Loucy (cell line): ENCODE results near the gene TOLLIP.
"Not testable (repeated sequence)": the region's sequence is repeated elsewhere in the genome, so short reads cannot be mapped to it uniquely, and the experiment has no call there.

Source experiments
- H2AFZ ChIP-seq: fragments of 200-600 bp; sonication (generic); 2 replicates; pipeline ENCODE4 v1.6.0; 2016; ENCODE audit warnings: antibody characterized with exemption, mild to moderate bottlenecking, low read length, moderate library complexity
- H3F3A ChIP-seq: fragments of 200-600 bp; 2 replicates; pipeline ENCODE4 v1.6.0; 2016; ENCODE audit warnings: antibody characterized with exemption, low read depth, mild to moderate bottlenecking
- H3K27me3 ChIP-seq: fragments of 200-600 bp; sonication (generic); 2 replicates; pipeline ENCODE4 v1.6.1; 2014; ENCODE audit warnings: low read length, mild to moderate bottlenecking; ENCODE audit not compliant: insufficient read depth, poor library complexity, severe bottlenecking
- H3K36me3 ChIP-seq: fragments of 200-600 bp; sonication (generic); 2 replicates; pipeline ENCODE4 v1.6.1; 2016; ENCODE audit warnings: low read length; ENCODE audit not compliant: insufficient read depth
- H3K4me1 ChIP-seq: fragments of 200-600 bp; sonication (generic); 2 replicates; pipeline ENCODE4 v1.5.1; 2014; ENCODE audit warnings: low read length, mild to moderate bottlenecking; ENCODE audit not compliant: insufficient read depth, poor library complexity, severe bottlenecking
- H3K4me2 ChIP-seq: fragments of 200-600 bp; sonication (generic); 2 replicates; pipeline ENCODE4 v1.6.0; 2014; ENCODE audit warnings: antibody characterized with exemption, low read length, low read depth, mild to moderate bottlenecking; ENCODE audit not compliant: poor library complexity, severe bottlenecking
- H3K4me3 ChIP-seq: fragments of 200-600 bp; sonication (generic); 2 replicates; pipeline ENCODE4 v1.5.1; 2014; ENCODE audit warnings: low read length, mild to moderate bottlenecking, mixed read lengths; ENCODE audit not compliant: poor library complexity, severe bottlenecking
- H3K79me2 ChIP-seq: fragments of 200-600 bp; sonication (generic); 2 replicates; pipeline ENCODE4 v1.6.1; 2014; ENCODE audit warnings: low read length; ENCODE audit not compliant: insufficient read depth
- H3K9ac ChIP-seq: fragments of 200-600 bp; sonication (generic); 2 replicates; pipeline ENCODE4 v1.6.0; 2014; ENCODE audit warnings: mild to moderate bottlenecking, low read depth, low read length, moderate library complexity; ENCODE audit not compliant: poor library complexity, severe bottlenecking
- H3K9me2 ChIP-seq: fragments of 200-600 bp; sonication (generic); replicated peaks from 2 replicates; pipeline ENCODE4 v1.6.1; 2016; ENCODE audit warnings: low read depth, low read length, mixed read lengths
- H3K9me3 ChIP-seq: fragments of 200-600 bp; sonication (generic); 2 replicates; pipeline ENCODE4 v1.6.1; 2014; ENCODE audit warnings: mild to moderate bottlenecking, antibody characterized with exemption, low read length, low read depth; ENCODE audit not compliant: insufficient read depth
- H4K20me1 ChIP-seq: fragments of 200-600 bp; sonication (generic); 2 replicates; pipeline ENCODE4 v1.6.0; 2014; ENCODE audit warnings: antibody characterized with exemption, low read length, mild to moderate bottlenecking; ENCODE audit not compliant: insufficient read depth, poor library complexity, severe bottlenecking
- EZH2phosphoT487 ChIP-seq: fragments of 200-600 bp; IDR thresholded peaks from 2 replicates; pipeline ENCODE4 v1.6.1; 2018; ENCODE audit warnings: antibody characterized with exemption, mild to moderate bottlenecking, moderate library complexity, borderline replicate concordance
- TF ChIP-seq, protein P1 (sequence below): fragments of 200-600 bp; sonication (generic); conservative IDR thresholded peaks from 2 replicates; pipeline ENCODE4 v1.5.1; 2014; ENCODE audit warnings: mild to moderate bottlenecking, antibody characterized with exemption, low read length

TOLLIP gene

DNA sequence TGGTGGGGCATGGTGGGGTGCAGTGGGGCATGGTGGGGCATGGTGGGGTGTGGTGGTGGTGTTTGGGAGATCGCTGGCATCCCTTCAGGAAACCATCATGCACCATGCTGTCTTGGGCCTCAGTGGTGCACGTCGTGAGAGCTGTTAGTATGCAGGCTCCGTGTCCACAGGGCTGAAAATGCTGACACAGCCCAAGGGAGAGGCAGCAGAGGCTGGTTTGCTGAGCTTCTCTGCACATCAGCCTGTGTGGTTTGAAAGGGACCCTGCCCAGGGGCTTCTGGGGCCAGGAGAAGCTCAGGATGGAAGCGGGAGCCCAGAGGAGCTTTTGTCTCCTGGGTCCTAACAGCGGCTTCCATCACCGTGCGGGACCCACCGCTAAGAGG lies 56.3 kb downstream of the TOLLIP start:
- Histone ChIP-seq H3K4me1 (no peaks in the 10 kb centered on the region), H3K27me3 (no peaks in the 10 kb centered on the region), H3K36me3 (no peaks in the 10 kb centered on the region), H2AFZ (no peak overlapping the region), H3K9ac (no peak overlapping the region), H3K9me3 (peaks cover 4% of the 10 kb centered on the region; the same call in 1 of the 2 replicates), H3K79me2 (no peaks in the 10 kb centered on the region), H3K9me2 (no peaks in the 10 kb centered on the region), H3K4me3 (no peak overlapping the region), H3K4me2 (no peak overlapping the region), H4K20me1 (no peaks in the 10 kb centered on the region), H3F3A (no peaks in the 10 kb centered on the region)
- TF ChIP-seq, protein P1, sequence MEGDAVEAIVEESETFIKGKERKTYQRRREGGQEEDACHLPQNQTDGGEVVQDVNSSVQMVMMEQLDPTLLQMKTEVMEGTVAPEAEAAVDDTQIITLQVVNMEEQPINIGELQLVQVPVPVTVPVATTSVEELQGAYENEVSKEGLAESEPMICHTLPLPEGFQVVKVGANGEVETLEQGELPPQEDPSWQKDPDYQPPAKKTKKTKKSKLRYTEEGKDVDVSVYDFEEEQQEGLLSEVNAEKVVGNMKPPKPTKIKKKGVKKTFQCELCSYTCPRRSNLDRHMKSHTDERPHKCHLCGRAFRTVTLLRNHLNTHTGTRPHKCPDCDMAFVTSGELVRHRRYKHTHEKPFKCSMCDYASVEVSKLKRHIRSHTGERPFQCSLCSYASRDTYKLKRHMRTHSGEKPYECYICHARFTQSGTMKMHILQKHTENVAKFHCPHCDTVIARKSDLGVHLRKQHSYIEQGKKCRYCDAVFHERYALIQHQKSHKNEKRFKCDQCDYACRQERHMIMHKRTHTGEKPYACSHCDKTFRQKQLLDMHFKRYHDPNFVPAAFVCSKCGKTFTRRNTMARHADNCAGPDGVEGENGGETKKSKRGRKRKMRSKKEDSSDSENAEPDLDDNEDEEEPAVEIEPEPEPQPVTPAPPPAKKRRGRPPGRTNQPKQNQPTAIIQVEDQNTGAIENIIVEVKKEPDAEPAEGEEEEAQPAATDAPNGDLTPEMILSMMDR = no peak
- TF ChIP-seq EZH2phosphoT487 = no peak

DNA sequence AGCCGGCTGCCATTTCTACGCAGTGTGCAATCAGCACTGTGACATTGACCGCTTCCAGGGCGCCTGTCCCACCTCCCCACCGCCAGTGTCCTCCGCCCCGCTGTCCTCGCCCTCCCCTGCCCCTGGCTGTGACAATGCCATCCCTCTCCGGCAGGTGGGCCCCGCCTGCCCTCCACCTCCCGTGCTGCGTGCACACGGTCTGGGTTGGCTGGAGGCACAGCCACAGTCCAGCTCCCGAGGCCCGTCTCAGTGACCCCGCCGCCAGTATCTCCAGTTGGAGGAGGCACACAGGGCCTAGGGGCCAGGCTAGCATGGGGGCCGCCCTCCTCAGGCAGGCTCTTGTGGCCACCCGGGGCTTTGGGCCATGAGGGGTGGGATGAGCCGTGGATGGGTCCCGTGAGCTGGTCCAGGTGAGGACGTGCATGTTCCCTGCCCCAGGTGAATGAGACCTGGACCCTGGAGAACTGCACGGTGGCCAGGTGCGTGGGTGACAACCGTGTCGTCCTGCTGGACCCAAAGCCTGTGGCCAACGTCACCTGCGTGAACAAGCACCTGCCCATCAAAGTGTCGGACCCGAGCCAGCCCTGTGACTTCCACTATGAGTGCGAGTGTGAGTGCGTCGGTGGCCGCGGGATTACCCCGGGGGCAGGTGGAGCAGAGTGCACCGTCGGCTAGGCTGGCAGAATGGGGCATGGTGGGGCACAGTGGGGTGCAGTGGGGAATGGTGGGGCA lies 56.9 kb downstream of the TOLLIP start:
- Histone ChIP-seq H3K36me3 (no peaks in the 10 kb centered on the region), H3K9me3 (peaks cover 4% of the 10 kb centered on the region; the same call in 1 of the 2 replicates), H3F3A (no peaks in the 10 kb centered on the region), H3K4me1 (no peaks in the 10 kb centered on the region), H4K20me1 (no peaks in the 10 kb centered on the region), H2AFZ (no peak overlapping the region), H3K9ac (no peak overlapping the region), H3K27me3 (no peaks in the 10 kb centered on the region), H3K4me3 (no peak overlapping the region), H3K79me2 (no peaks in the 10 kb centered on the region), H3K4me2 (no peak overlapping the region), H3K9me2 (no peaks in the 10 kb centered on the region)
- TF ChIP-seq EZH2phosphoT487 = no peak
- TF ChIP-seq, protein P1 = no peak

DNA sequence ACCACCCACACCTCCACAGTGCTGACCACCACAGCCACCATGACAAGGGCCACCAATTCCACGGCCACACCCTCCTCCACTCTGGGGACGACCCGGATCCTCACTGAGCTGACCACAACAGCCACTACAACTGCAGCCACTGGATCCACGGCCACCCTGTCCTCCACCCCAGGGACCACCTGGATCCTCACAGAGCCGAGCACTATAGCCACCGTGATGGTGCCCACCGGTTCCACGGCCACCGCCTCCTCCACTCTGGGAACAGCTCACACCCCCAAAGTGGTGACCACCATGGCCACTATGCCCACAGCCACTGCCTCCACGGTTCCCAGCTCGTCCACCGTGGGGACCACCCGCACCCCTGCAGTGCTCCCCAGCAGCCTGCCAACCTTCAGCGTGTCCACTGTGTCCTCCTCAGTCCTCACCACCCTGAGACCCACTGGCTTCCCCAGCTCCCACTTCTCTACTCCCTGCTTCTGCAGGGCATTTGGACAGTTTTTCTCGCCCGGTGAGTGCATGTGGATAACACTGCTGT lies 58.1 kb downstream of the TOLLIP start:
- Histone ChIP-seq H3K27me3 (no peaks in the 10 kb centered on the region), H3K9me3 (peaks cover 4% of the 10 kb centered on the region; the same call in 1 of the 2 replicates), H3K4me2 (no peak overlapping the region), H3K4me1 (no peaks in the 10 kb centered on the region), H3F3A (no peaks in the 10 kb centered on the region), H3K36me3 (no peaks in the 10 kb centered on the region), H3K79me2 (no peaks in the 10 kb centered on the region), H4K20me1 (no peaks in the 10 kb centered on the region), H2AFZ (no peak overlapping the region), H3K9me2 (no peaks in the 10 kb centered on the region), H3K4me3 (no peak overlapping the region), H3K9ac (no peak overlapping the region)
- TF ChIP-seq, protein P1 = no peak
- no peak for TF ChIP-seq EZH2phosphoT487

DNA sequence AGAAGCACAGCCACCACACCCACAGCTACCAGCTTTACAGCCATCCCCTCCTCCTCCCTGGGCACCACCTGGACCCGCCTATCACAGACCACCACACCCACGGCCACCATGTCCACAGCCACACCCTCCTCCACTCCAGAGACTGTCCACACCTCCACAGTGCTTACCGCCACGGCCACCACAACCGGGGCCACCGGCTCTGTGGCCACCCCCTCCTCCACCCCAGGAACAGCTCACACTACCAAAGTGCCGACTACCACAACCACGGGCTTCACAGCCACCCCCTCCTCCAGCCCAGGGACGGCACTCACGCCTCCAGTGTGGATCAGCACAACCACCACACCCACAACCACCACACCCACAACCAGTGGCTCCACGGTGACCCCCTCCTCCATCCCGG lies 59.0 kb downstream of the TOLLIP start:
- not testable (repeated sequence) for H3F3A ChIP-seq, H4K20me1 ChIP-seq, H3K4me1 ChIP-seq, H2AFZ ChIP-seq, H3K9ac ChIP-seq, H3K4me2 ChIP-seq, H3K4me3 ChIP-seq, H3K9me3 ChIP-seq, H3K9me2 ChIP-seq, H3K79me2 ChIP-seq, H3K27me3 ChIP-seq, H3K36me3 ChIP-seq

DNA sequence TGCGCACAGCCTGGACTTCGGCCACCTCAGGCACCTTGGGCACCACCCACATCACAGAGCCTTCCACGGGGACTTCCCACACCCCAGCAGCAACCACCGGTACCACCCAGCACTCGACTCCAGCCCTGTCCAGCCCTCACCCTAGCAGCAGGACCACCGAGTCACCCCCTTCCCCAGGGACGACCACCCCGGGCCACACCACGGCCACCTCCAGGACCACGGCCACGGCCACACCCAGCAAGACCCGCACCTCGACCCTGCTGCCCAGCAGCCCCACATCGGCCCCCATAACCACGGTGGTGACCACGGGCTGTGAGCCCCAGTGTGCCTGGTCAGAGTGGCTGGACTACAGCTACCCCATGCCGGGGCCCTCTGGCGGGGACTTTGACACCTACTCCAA lies 60.5 kb downstream of the TOLLIP start:
- not testable (repeated sequence) for H2AFZ ChIP-seq, H3K9me2 ChIP-seq, H3K4me2 ChIP-seq, H3F3A ChIP-seq, H3K9ac ChIP-seq, H3K4me1 ChIP-seq, H3K27me3 ChIP-seq, H3K4me3 ChIP-seq, H3K79me2 ChIP-seq, H3K36me3 ChIP-seq, H3K9me3 ChIP-seq, H4K20me1 ChIP-seq
